Ovary (tissue), 9 donors: ENCODE results near the gene ELP4. TPM values are rescaled to one million over a fixed set of nuclear protein-coding genes. Genes with fewer than 3 reads are reported as not detected.
"Not testable (repeated sequence)": the region's sequence is repeated elsewhere in the genome, so short reads cannot be mapped to it uniquely, and the experiment has no call there.

Experiments
- DNase-seq, 5 donors: peaks; one replicate each; pipeline ENCODE4 v3.0.0-alpha.2; 2019 to 2020
- H3K27ac ChIP-seq, 2 donors: fragments of 200-600 bp; one replicate each; pipeline versions ENCODE4 v1.5.1 to v1.8.0; 2019 to 2022
- H3K27me3 ChIP-seq: fragments of 200-600 bp; one replicate; pipeline ENCODE4 v1.8.0; 2022
- H3K36me3 ChIP-seq: fragments of 200-600 bp; sonication (generic); one replicate; pipeline ENCODE4 v1.5.1; 2019
- H3K4me1 ChIP-seq: one replicate; pipeline ENCODE4 v1.8.1; 2013; ENCODE audit warnings: mild to moderate bottlenecking, moderate library complexity; ENCODE audit not compliant: insufficient read depth
- H3K4me3 ChIP-seq: fragments of 200-600 bp; sonication (generic); one replicate; pipeline ENCODE4 v1.5.1; 2017
- H3K9me3 ChIP-seq, 2 donors: fragments of 200-600 bp in 1 of 2; sonication (generic) in 1 of 2; one replicate each; pipeline versions ENCODE4 v1.5.1 to v1.8.1; 2013 to 2019; ENCODE audit warnings: mild to moderate bottlenecking in 1 of 2, moderate library complexity in 1 of 2
- CTCF ChIP-seq, 3 donors: fragments of 450-650 bp in 2 of 3; fragments of 200-600 bp in 1 of 3; IDR thresholded peaks; one replicate each; pipeline versions ENCODE4 v1.5.1 to v1.8.0; 2016 to 2022; ENCODE audit warnings: antibody characterized with exemption in 3 of 3, mild to moderate bottlenecking in 1 of 3
- EP300 ChIP-seq: sonication (generic); formaldehyde crosslinking; IDR thresholded peaks from one replicate; pipeline ENCODE4 v1.6.1; 2017; ENCODE audit warnings: antibody characterized with exemption
- POLR2A ChIP-seq: fragments of 450-650 bp; IDR thresholded peaks from one replicate; pipeline ENCODE4 v1.6.1; 2017; ENCODE audit warnings: antibody characterized with exemption, mild to moderate bottlenecking, moderate library complexity
- WGBS, 3 donors: extraction: QIAGEN DNeasy Blood & Tissue Kit in 1 of 3; methylation state at CpG; one replicate each; pipeline versions ENCODE4 v1.1.5 to v1.1.7; 2013 to 2017; 5-methylcytosine and 5-hydroxymethylcytosine counted together
- intact Hi-C, 4 donors: fragments of 100-400 bp; cut with DNase I; formaldehyde crosslinking; loops; one replicate each; pipeline versions ENCODE4 v1.11.0 to v1.15.1; 2022 to 2023
- polyA plus RNA-seq, 2 donors: library from polyadenylated mRNA; stranded (reverse); fragments of 200-250 nt in 1 of 2; fragments of 350-450 nt in 1 of 2; fragmentation: Illumina TruSeq in 1 of 2; extraction: RNeasy Lipid Tissue Mini Kit (QIAGEN cat#74804) in 1 of 2; gene quantifications; one replicate each; pipeline ENCODE4 v1.2.3, GENCODE V29; 2013 to 2014
- total RNA-seq, 7 donors: library from RNA; depleted of rRNA in 2 of 7; stranded (reverse); fragments of >200 nt in 2 of 7; fragmentation: NEBNext Ultra II Directional in 3 of 7; extraction: Animal tissue kit (Norgen Biotek cat#: 25700) in 3 of 7; gene quantifications; one replicate each; pipeline versions ENCODE4 v1.1.0 to v1.2.4, GENCODE V29; 2016 to 2023
- donor health status: DM: no; HTN: no; CAD: no; lungs with moderate emphysema.
- donor health status: DM: no; HTN: no; CAD: no.
- donor health status: Bipolar disorder and iron deficiency.
- donor health status: DM: yes; HTN: yes; CAD: no.
- donor health status: DM: no; HTN: no; CAD: no.
- donor health status: DM: yes; HTN: yes; CAD: no.

Gene ELP4
- total and polyA plus RNA-seq, 9 donors, result 9.7 to 25.8 (median 13.8) TPM

GRCh38 chr11:31689559-31689958 is 180.0 kb downstream of the ELP4 start:
- H3K4me1 ChIP-seq, result no peaks in the 10 kb centered on the region
- H3K4me3 ChIP-seq, result no peak overlapping the region
- H3K36me3 ChIP-seq, result no peaks in the 10 kb centered on the region
- TF ChIP-seq EP300 (no peak), CTCF (IDR thresholded peaks at IDR 0.05) (no peak), POLR2A (no peak)
- H3K27ac ChIP-seq, result no peak overlapping the region
- H3K9me3 ChIP-seq, result no peaks in the 10 kb centered on the region
- H3K27me3 ChIP-seq, result no peaks in the 10 kb centered on the region
- intact Hi-C loops, result no loop called here
- no peak for DNase-seq

- Histone ChIP-seq H3K4me1 (no peaks in the 10 kb centered on the region), H3K27me3 (no peaks in the 10 kb centered on the region), H3K4me3 (no peak overlapping the region), H3K36me3 (no peaks in the 10 kb centered on the region), H3K9me3 (no peaks in the 10 kb centered on the region), H3K27ac (no peak overlapping the region)
- intact Hi-C loops, result no loop called here
- DNase-seq, result no peak
- 59 to 85% (median 64%) methylated on average over 2 of the region's 2 CpGs for WGBS, 3 donors
- TF ChIP-seq POLR2A (no peak), EP300 (no peak), CTCF (IDR thresholded peaks at IDR 0.05) (no peak)
Observed at GRCh38 chr11:31690041-31690440, 180.5 kb downstream of the ELP4 start.

GRCh38 chr11:31690516-31690915 is 180.9 kb downstream of the ELP4 start:
- 10 to 38% (median 12%) methylated on average over 2 of the region's 2 CpGs for WGBS, 3 donors
- Histone ChIP-seq H3K36me3 (no peaks in the 10 kb centered on the region), H3K9me3 (no peaks in the 10 kb centered on the region), H3K4me1 (no peaks in the 10 kb centered on the region), H3K27ac (no peak overlapping the region), H3K27me3 (no peaks in the 10 kb centered on the region), H3K4me3 (no peak overlapping the region)
- no peak for DNase-seq
- intact Hi-C loops, result no loop called here
- TF ChIP-seq CTCF (IDR thresholded peaks at IDR 0.05) (no peak), EP300 (no peak), POLR2A (no peak)

- DNase-seq, result no peak
- H3K27me3 ChIP-seq, result no peaks in the 10 kb centered on the region
- TF ChIP-seq POLR2A, result no peak
- TF ChIP-seq CTCF (IDR thresholded peaks at IDR 0.05), result no peak
- no peak for TF ChIP-seq EP300
- no peaks in the 10 kb centered on the region for H3K4me1 ChIP-seq
- H3K36me3 ChIP-seq, result no peaks in the 10 kb centered on the region
- H3K27ac ChIP-seq, result no peak overlapping the region
- H3K9me3 ChIP-seq, result no peaks in the 10 kb centered on the region
- no peak overlapping the region for H3K4me3 ChIP-seq
- WGBS, 3 donors, result 91 to 92% (median 91%) methylated on average over 2 of the region's 2 CpGs
- intact Hi-C loops, result no loop called here
Observed at GRCh38 chr11:31692466-31692865, 182.9 kb downstream of the ELP4 start.

- H3K9me3 ChIP-seq, H3K27me3 ChIP-seq, H3K36me3 ChIP-seq, intact Hi-C loops, H3K4me1 ChIP-seq, H3K27ac ChIP-seq, DNase-seq, H3K4me3 ChIP-seq: not testable (repeated sequence)
- WGBS, 3 donors, result 42 to 55% (median 49%) methylated on average over 1 of the region's 1 CpG
Observed at GRCh38 chr11:31697049-31697448, 187.5 kb downstream of the ELP4 start.
